H1 (cell line): ENCODE measurements around the gene GMNN. TPM values are rescaled to one million over a fixed set of nuclear protein-coding genes. Genes with fewer than 3 reads are reported as not detected.

ENCODE experiments used
- CTCF ChIA-PET: fragments of 300-600 bp; sonication (Branson Sonifier 250); formaldehyde crosslinking; loops from one replicate; lab custom pipeline; 2021; ENCODE audit not compliant: partially characterized antibody; lab: Charles Lee
- POLR2A ChIA-PET: fragments of 300-600 bp; sonication (Branson Sonifier 250); formaldehyde crosslinking; loops from one replicate; lab custom pipeline; 2021; ENCODE audit warnings: inconsistent platforms; ENCODE audit not compliant: partially characterized antibody; lab: Charles Lee
- DNase-seq, 2 experiments: peaks; one replicate each; pipeline versions ENCODE4 v3.0.0 to v3.0.0-alpha.2; 2010 to 2022; ENCODE audit warnings: low spot score in 2 of 2, low read depth in 1 of 2, mixed read lengths in 1 of 2
- FAIRE-seq: peaks from 2 replicates; lab custom pipeline; 2011; peaks lifted over from hg19 to GRCh38; lab: Jason Lieb, UNC
- H2AFZ ChIP-seq: 2 replicates; pipeline ENCODE4 v1.8.1; 2012; ENCODE audit warnings: low read length, inconsistent platforms
- H2AK5ac ChIP-seq: 2 replicates; pipeline ENCODE4 v1.6.1; 2013; ENCODE audit warnings: low read depth, low read length
- H2BK120ac ChIP-seq: replicated peaks from 2 replicates; pipeline ENCODE3; 2013; ENCODE audit warnings: low read depth, low read length, inconsistent platforms
- H2BK12ac ChIP-seq: 2 replicates; pipeline ENCODE4 v1.6.1; 2013; ENCODE audit warnings: low read depth, low read length
- H2BK15ac ChIP-seq: 2 replicates; pipeline ENCODE4 v1.6.1; 2013; ENCODE audit warnings: low read length
- H2BK20ac ChIP-seq: 2 replicates; pipeline ENCODE4 v1.6.1; 2013; ENCODE audit warnings: low read length
- H2BK5ac ChIP-seq: 2 replicates; pipeline ENCODE4 v1.6.1; 2013; ENCODE audit warnings: low read depth, low read length
- H3K14ac ChIP-seq: 2 replicates; pipeline ENCODE4 v1.6.1; 2013; ENCODE audit warnings: inconsistent platforms; ENCODE audit not compliant: insufficient read length
- H3K18ac ChIP-seq: 2 replicates; pipeline ENCODE4 v1.6.1; 2013; ENCODE audit warnings: low read length; ENCODE audit errors: extremely low read depth
- H3K23ac ChIP-seq: 2 replicates; pipeline ENCODE4 v1.6.1; 2013; ENCODE audit warnings: inconsistent platforms; ENCODE audit not compliant: insufficient read length
- H3K23me2 ChIP-seq: 2 replicates; pipeline ENCODE4 v1.6.1; 2013; ENCODE audit warnings: low read depth, low read length
- H3K27ac ChIP-seq: 2 replicates; pipeline ENCODE4 v1.6.1; 2011; ENCODE audit warnings: low read depth, low read length, inconsistent platforms
- H3K27me3 ChIP-seq, 4 experiments: replicated peaks in 1 of 4; 1 replicate in 1 of 4; 2 replicates in 3 of 4; pipeline versions ENCODE4 v1.6.1 to v1.8.1; 2011 to 2013; ENCODE audit warnings: low read length in 3 of 4, mild to moderate bottlenecking in 3 of 4, inconsistent platforms in 2 of 4, mixed read lengths in 2 of 4, moderate library complexity in 1 of 4; ENCODE audit not compliant: control insufficient read depth in 3 of 4, insufficient read depth in 3 of 4; ENCODE audit errors: extremely low read depth in 1 of 4
- H3K36me3 ChIP-seq, 4 experiments: 2 replicates each; pipeline versions ENCODE4 v1.6.1 to v1.8.1; 2011 to 2013; ENCODE audit warnings: mild to moderate bottlenecking in 4 of 4, low read length in 3 of 4, moderate library complexity in 2 of 4, control low read depth in 1 of 4, inconsistent platforms in 1 of 4; ENCODE audit not compliant: insufficient read depth in 4 of 4, control insufficient read depth in 2 of 4
- H3K4ac ChIP-seq: replicated peaks from 2 replicates; pipeline ENCODE3; 2013; ENCODE audit warnings: low read length, low read depth, mixed read lengths, inconsistent platforms; ENCODE audit not compliant: insufficient read length
- H3K4me1 ChIP-seq, 4 experiments: replicated peaks in 1 of 4; 1 replicate in 1 of 4; 2 replicates in 3 of 4; pipeline versions ENCODE4 v1.6.1 to v1.8.1; 2011 to 2013; ENCODE audit warnings: low read length in 3 of 4, inconsistent platforms in 2 of 4, mixed read lengths in 1 of 4; ENCODE audit not compliant: insufficient read depth in 4 of 4, control insufficient read depth in 3 of 4
- H3K4me2 ChIP-seq, 2 experiments: 2 replicates each; pipeline versions ENCODE4 v1.6.1 to v1.8.1; 2011 to 2013; ENCODE audit warnings: low read depth in 2 of 2, low read length in 2 of 2, control low read depth in 1 of 2, inconsistent platforms in 1 of 2, mild to moderate bottlenecking in 1 of 2; ENCODE audit not compliant: insufficient read depth in 1 of 2
- H3K4me3 ChIP-seq, 4 experiments: fragments of 200-600, 300-600 bp in 1 of 4; sonication (generic), shearing (Covaris generic), sonication (Bioruptor Twin) in 1 of 4; 2 replicates each; pipeline versions ENCODE4 v1.5.1 to v1.8.1; 2011 to 2016; ENCODE audit warnings: low read length in 4 of 4, low read depth in 3 of 4, control low read depth in 2 of 4, inconsistent platforms in 2 of 4, mild to moderate bottlenecking in 2 of 4, mixed read lengths in 1 of 4, moderate library complexity in 1 of 4; ENCODE audit not compliant: insufficient read depth in 2 of 4; ENCODE audit errors: extremely low read depth in 1 of 4
- H3K56ac ChIP-seq: replicated peaks from 2 replicates; pipeline ENCODE3; 2013; ENCODE audit warnings: low read depth, mild to moderate bottlenecking, mixed read lengths, low read length, inconsistent platforms; ENCODE audit not compliant: insufficient read length
- H3K79me1 ChIP-seq: 2 replicates; pipeline ENCODE4 v1.6.1; 2013; ENCODE audit warnings: low read depth, low read length, control low read depth
- H3K79me2 ChIP-seq, 2 experiments: 2 replicates each; pipeline versions ENCODE4 v1.6.1 to v1.8.1; 2012 to 2013; ENCODE audit warnings: low read length in 2 of 2, mild to moderate bottlenecking in 2 of 2, inconsistent platforms in 1 of 2; ENCODE audit not compliant: insufficient read depth in 2 of 2, control insufficient read depth in 1 of 2
- H3K9ac ChIP-seq, 4 experiments: replicated peaks in 1 of 4; 1 replicate in 1 of 4; 2 replicates in 3 of 4; pipeline versions ENCODE4 v1.6.1 to v1.8.1; 2011 to 2013; ENCODE audit warnings: low read depth in 3 of 4, low read length in 3 of 4, control low read depth in 2 of 4, mild to moderate bottlenecking in 2 of 4, moderate library complexity in 2 of 4, inconsistent platforms in 1 of 4; ENCODE audit errors: extremely low read depth in 1 of 4
- H3K9me3 ChIP-seq, 2 experiments: 2 replicates each; pipeline versions ENCODE4 v1.6.1 to v1.8.1; 2012 to 2013; ENCODE audit warnings: mild to moderate bottlenecking in 2 of 2, moderate library complexity in 2 of 2, control low read depth in 1 of 2, inconsistent platforms in 1 of 2, low read depth in 1 of 2, low read length in 1 of 2, mixed read lengths in 1 of 2; ENCODE audit not compliant: insufficient read depth in 2 of 2
- H4K20me1 ChIP-seq, 2 experiments: replicated peaks in 1 of 2; 2 replicates each; pipeline versions ENCODE3 to v1.8.1; 2011 to 2013; ENCODE audit warnings: inconsistent platforms in 2 of 2, low read length in 2 of 2, mild to moderate bottlenecking in 1 of 2; ENCODE audit not compliant: insufficient read depth in 2 of 2, control insufficient read depth in 1 of 2
- H4K5ac ChIP-seq: 2 replicates; pipeline ENCODE4 v1.6.1; 2013; ENCODE audit warnings: low read length, low read depth, mixed read lengths, inconsistent platforms; ENCODE audit not compliant: insufficient read length
- H4K8ac ChIP-seq: 2 replicates; pipeline ENCODE4 v1.8.0; 2013; ENCODE audit warnings: mild to moderate bottlenecking, moderate library complexity, low read length, inconsistent platforms; ENCODE audit not compliant: insufficient read depth; ENCODE audit errors: extremely low read depth
- H4K91ac ChIP-seq: replicated peaks from 2 replicates; pipeline ENCODE3; 2013; ENCODE audit warnings: low read length, mixed read lengths, inconsistent platforms; ENCODE audit not compliant: insufficient read length
- BACH1 ChIP-seq: IDR thresholded peaks from 2 replicates; pipeline ENCODE4 v1.6.1; 2012; ENCODE audit warnings: low read length, improper control_type of control experiment
- CBX5 ChIP-seq: fragments of 300-800, 300-1000 bp; sonication (generic); IDR thresholded peaks from 2 replicates; pipeline ENCODE4 v1.7.1; 2016; ENCODE audit warnings: antibody characterized with exemption, low read length, low read depth
- CEBPB ChIP-seq: IDR thresholded peaks from 2 replicates; pipeline ENCODE4 v1.6.1; 2012; ENCODE audit warnings: low read depth, low read length
- CTCF ChIP-seq, 3 experiments: IDR thresholded peaks; 1 replicate in 2 of 3; 2 replicates in 1 of 3; pipeline versions ENCODE4 v1.5.1 to v1.6.1; 2011; ENCODE audit warnings: low read length in 3 of 3, mild to moderate bottlenecking in 3 of 3, inconsistent platforms in 2 of 3, low read depth in 1 of 3, moderate library complexity in 1 of 3; ENCODE audit not compliant: insufficient read depth in 1 of 3; ENCODE audit errors: control extremely low read depth in 1 of 3
- MAFK ChIP-seq: IDR thresholded peaks from 2 replicates; pipeline ENCODE4 v1.6.1; 2012; ENCODE audit warnings: low read depth, mild to moderate bottlenecking, improper control_type of control experiment, low read length
- NRF1 ChIP-seq: IDR thresholded peaks from 2 replicates; pipeline ENCODE4 v1.6.1; 2011; ENCODE audit warnings: mild to moderate bottlenecking, low read depth, low read length, improper control_type of control experiment
- POLR2AphosphoS5 ChIP-seq: IDR thresholded peaks from 2 replicates; pipeline ENCODE4 v1.6.1; 2011; ENCODE audit warnings: low read depth, low read length
- POU5F1 ChIP-seq: IDR thresholded peaks from 2 replicates; pipeline ENCODE4 v1.6.1; 2011; ENCODE audit warnings: low read depth, mild to moderate bottlenecking, low read length, moderate library complexity
- TAF7 ChIP-seq: optimal IDR thresholded peaks from 2 replicates; pipeline ENCODE3; 2011; ENCODE audit warnings: low read depth, mild to moderate bottlenecking, inconsistent platforms, low read length, moderate library complexity, borderline replicate concordance
- TBP ChIP-seq: IDR thresholded peaks from 2 replicates; pipeline ENCODE4 v1.6.1; 2011; ENCODE audit warnings: low read depth, low read length, improper control_type of control experiment
- WGBS, 2 experiments: shearing (Covaris generic) in 1 of 2; methylation state at CpG; one replicate each; pipeline versions ENCODE4 v1.1.6 to v1.1.7; 2013 to 2015; ENCODE audit warnings: low lambda C conversion rate in 2 of 2, mixed read lengths in 2 of 2, inconsistent platforms in 1 of 2, low coverage in 1 of 2, missing lambda C conversion rate in 1 of 2; ENCODE audit not compliant: insufficient replicate concordance in 2 of 2, insufficient coverage in 1 of 2, insufficient read length in 1 of 2; ENCODE audit errors: extremely low coverage in 1 of 2, missing lambda C conversion rate in 1 of 2; 5-methylcytosine and 5-hydroxymethylcytosine counted together
- polyA plus RNA-seq, 7 experiments: library from polyadenylated mRNA; depleted of rRNA in 3 of 7; stranded (reverse) in 5 of 7; unstranded in 2 of 7; fragments of >200 nt in 5 of 7; fragments of 200-250 nt in 2 of 7; gene quantifications; 1 replicate in 5 of 7; 2 replicates in 1 of 7; 4 replicates in 1 of 7; pipeline versions ENCODE4 v1.2.1 to v1.2.3, GENCODE V29; 2011 to 2013; ENCODE audit warnings: missing spikeins in 2 of 7, mixed read lengths in 2 of 7
- total RNA-seq: library from RNA; stranded (reverse); fragmentation: NEBNext Ultra II Directional; extraction: Animal tissue kit (Norgen Biotek cat#: 25700); gene quantifications from 2 replicates; pipeline ENCODE4 v1.2.1, GENCODE V29; 2021

The GMNN gene
- total and polyA plus RNA-seq, 2 of the 8 experiments (the other 6 are each of a cell fraction or from before 2014, with no cell fraction given): 65.9 to 101 TPM

- TF ChIP-seq TBP (no peak), CBX5 (no peak), MAFK (no peak), CTCF (IDR thresholded peaks at IDR 0.05; ENCODE audit: control extremely low read depth in 1 of 3, insufficient read depth in 1 of 3, low read depth in 1 of 3, low read length in 3 of 3) (no peak), POU5F1 (no peak), CEBPB (no peak), TAF7 (no peak), BACH1 (no peak), NRF1 (no peak), POLR2AphosphoS5 (no peak)
- H2BK12ac ChIP-seq: no peak overlapping the region
- WGBS, 2 experiments: 86% methylated on average over 4 of the region's 4 CpGs; no CpG with 5 or more reads in 1 of the 2 experiments
- ChIA-PET CTCF (interaction anchor here (1.0 to 2.1 kb wide), 2 partner anchors 204 to 226 kb away, joined by 3 to 7 read pairs; no protein-coding TSS in a partner anchor), POLR2A (interaction anchor here (0.7 to 1.0 kb wide), 3 partner anchors 8 to 67 kb away, joined by 3 read pairs; no protein-coding TSS in a partner anchor)
- H3K23ac ChIP-seq: no peak overlapping the region
- H2BK20ac ChIP-seq: no peak overlapping the region
- no peaks in the 10 kb centered on the region for H4K20me1 ChIP-seq
- H3K14ac ChIP-seq: no peak overlapping the region
- H3K79me1 ChIP-seq: no peaks in the 10 kb centered on the region
- no peak overlapping the region for H3K9ac ChIP-seq
- H2BK5ac ChIP-seq: no peak overlapping the region
- H3K23me2 ChIP-seq: no peaks in the 10 kb centered on the region; the same call in 1 of the 2 replicates
- H3K4me3 ChIP-seq: no peak overlapping the region
- H3K27me3 ChIP-seq: no peaks in the 10 kb centered on the region
- H2BK15ac ChIP-seq: no peak overlapping the region
- no peak overlapping the region for H4K5ac ChIP-seq
- H3K4me1 ChIP-seq: no peaks in the 10 kb centered on the region
- no peak overlapping the region for H3K4ac ChIP-seq
- H3K4me2 ChIP-seq: no peak overlapping the region
- H2AK5ac ChIP-seq: no peak overlapping the region
- H2BK120ac ChIP-seq: no peak overlapping the region
- no peak for DNase-seq
- no peak overlapping the region for H3K27ac ChIP-seq
- no peaks in the 10 kb centered on the region for H3K9me3 ChIP-seq
- peaks cover 2 to 49% (median 28%) of the 10 kb centered on the region in 4 experiments; a peak in 7 of 8 replicates for H3K36me3 ChIP-seq
- H3K79me2 ChIP-seq: no peaks in the 10 kb centered on the region
- no peak overlapping the region for H3K18ac ChIP-seq
- no peak overlapping the region for H4K91ac ChIP-seq
- no peak overlapping the region for H2AFZ ChIP-seq
- no peak overlapping the region for H3K56ac ChIP-seq
- no peak for FAIRE-seq
- no peak overlapping the region for H4K8ac ChIP-seq
These were observed 13.4 kb downstream of the GMNN start for GRCh38 chr6:24788031-24788665.
